ENCODE results near the gene WNT3A. TPM values are rescaled to one million over a fixed set of nuclear protein-coding genes. Genes with fewer than 3 reads are reported as not detected.

Gene WNT3A, protein sequence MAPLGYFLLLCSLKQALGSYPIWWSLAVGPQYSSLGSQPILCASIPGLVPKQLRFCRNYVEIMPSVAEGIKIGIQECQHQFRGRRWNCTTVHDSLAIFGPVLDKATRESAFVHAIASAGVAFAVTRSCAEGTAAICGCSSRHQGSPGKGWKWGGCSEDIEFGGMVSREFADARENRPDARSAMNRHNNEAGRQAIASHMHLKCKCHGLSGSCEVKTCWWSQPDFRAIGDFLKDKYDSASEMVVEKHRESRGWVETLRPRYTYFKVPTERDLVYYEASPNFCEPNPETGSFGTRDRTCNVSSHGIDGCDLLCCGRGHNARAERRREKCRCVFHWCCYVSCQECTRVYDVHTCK
- total RNA-seq (2014; rRNA removed; shearing (Covaris generic)): 0.07 and 0.12 TPM in 2 replicates
- polyA plus RNA-seq (2016; fragmentation: Nextera tagmentation; extraction: Ambion mirVana): 0.40 and 0.65 TPM in 2 replicates
- long read RNA-seq: 0 reads

- no peaks in the 10 kb centered on the region for H3K36me3 ChIP-seq (ENCODE audit: insufficient read depth)
- H3K27ac ChIP-seq (ENCODE audit: low read depth): no peak within 1 kb of the TSS
- H3K79me2 ChIP-seq (replicated peaks; ENCODE audit: insufficient read depth): no peaks in the 10 kb centered on the region
- no peaks in the 10 kb centered on the region for H3K9me2 ChIP-seq (ENCODE audit: insufficient read depth)
- TF ChIP-seq NANOG (IDR thresholded peaks at IDR 0.05; ENCODE audit: borderline replicate concordance) (no peak), EZH2phosphoT487 (IDR thresholded peaks at IDR 0.05; ENCODE audit: unreplicated experiment) (no peak), ZNF331 (CRISPR knock-in tag; IDR thresholded peaks at IDR 0.05; ENCODE audit: low read depth) (no peak), STAT1 (IDR thresholded peaks at IDR 0.05; ENCODE audit: unreplicated experiment) (no peak), CREB1 (CRISPR knock-in tag; IDR thresholded peaks at IDR 0.05; ENCODE audit: low read depth) (no peak), ZNF462 (CRISPR knock-in tag; IDR thresholded peaks at IDR 0.05) (no peak), POLR2AphosphoS5 (IDR thresholded peaks at IDR 0.05; ENCODE audit: low read depth) (no peak)
- TF ChIP-seq, protein P1, sequence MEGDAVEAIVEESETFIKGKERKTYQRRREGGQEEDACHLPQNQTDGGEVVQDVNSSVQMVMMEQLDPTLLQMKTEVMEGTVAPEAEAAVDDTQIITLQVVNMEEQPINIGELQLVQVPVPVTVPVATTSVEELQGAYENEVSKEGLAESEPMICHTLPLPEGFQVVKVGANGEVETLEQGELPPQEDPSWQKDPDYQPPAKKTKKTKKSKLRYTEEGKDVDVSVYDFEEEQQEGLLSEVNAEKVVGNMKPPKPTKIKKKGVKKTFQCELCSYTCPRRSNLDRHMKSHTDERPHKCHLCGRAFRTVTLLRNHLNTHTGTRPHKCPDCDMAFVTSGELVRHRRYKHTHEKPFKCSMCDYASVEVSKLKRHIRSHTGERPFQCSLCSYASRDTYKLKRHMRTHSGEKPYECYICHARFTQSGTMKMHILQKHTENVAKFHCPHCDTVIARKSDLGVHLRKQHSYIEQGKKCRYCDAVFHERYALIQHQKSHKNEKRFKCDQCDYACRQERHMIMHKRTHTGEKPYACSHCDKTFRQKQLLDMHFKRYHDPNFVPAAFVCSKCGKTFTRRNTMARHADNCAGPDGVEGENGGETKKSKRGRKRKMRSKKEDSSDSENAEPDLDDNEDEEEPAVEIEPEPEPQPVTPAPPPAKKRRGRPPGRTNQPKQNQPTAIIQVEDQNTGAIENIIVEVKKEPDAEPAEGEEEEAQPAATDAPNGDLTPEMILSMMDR (conservative IDR thresholded peaks at IDR 0.05; ENCODE audit: low read depth in 2 of 2): no peak
- no peak within 1 kb of the TSS for H3K27ac Mint-ChIP-seq
- H3K36me3 Mint-ChIP-seq (ENCODE audit: low read depth): no peaks in the 10 kb centered on the region
- H3K4me1 Mint-ChIP-seq: peaks cover 33% of the 10 kb centered on the region
- H3K27me3 Mint-ChIP-seq (ENCODE audit: insufficient read depth, low read depth, poor library complexity): peaks cover 90% of the 10 kb centered on the region
- no peak for DNase-seq (ENCODE audit: low spot score)
- no peaks in the 10 kb centered on the region; the same call in 1 of the 2 replicates for H4K20me1 ChIP-seq (replicated peaks; ENCODE audit: insufficient read depth)
- peak within 1 kb of the TSS; percentile 67 for H3K4me3 Mint-ChIP-seq
- peak within 1 kb of the TSS; percentile 90 for H2AFZ ChIP-seq
- H3F3A ChIP-seq (replicated peaks; ENCODE audit: low read depth): 0 out of 2 replicates have a peak, but pooled peaks cover 4% of the 10 kb centered on the region
- peaks cover 27% of the 10 kb centered on the region for H3K4me1 ChIP-seq (ENCODE audit: insufficient read depth)
- H3K4me2 ChIP-seq: peak within 1 kb of the TSS; percentile 80
- peaks cover 3% of the 10 kb centered on the region; the same call in 1 of the 3 replicates for H3K9me3 Mint-ChIP-seq
- H3K27me3 ChIP-seq (ENCODE audit: insufficient read depth): peaks cover 98% of the 10 kb centered on the region
- no peak for ATAC-seq
- H3K4me3 ChIP-seq: peak within 1 kb of the TSS; percentile 57
These were observed at the start of gene WNT3A for GRCh38 chr1:228006786-228007048. TSS of gene WNT3A (plus strand) at chr1:228006998. CDS start at chr1:228007129, 131 bp downstream.

Data from GM23338 (cell line).